Ectodermal cell (in vitro differentiated cells): ENCODE measurements around the gene LRRC27.
"Not testable (repeated sequence)": the region's sequence is repeated elsewhere in the genome, so short reads cannot be mapped to it uniquely, and the experiment has no call there.

Experiments used
- H3K27ac ChIP-seq: 2 replicates; pipeline ENCODE4 v1.7.0; 2013; ENCODE audit warnings: mild to moderate bottlenecking, low read depth, low read length; ENCODE audit not compliant: insufficient read depth, poor library complexity, severe bottlenecking
- H3K27me3 ChIP-seq: 2 replicates; pipeline ENCODE4 v1.7.0; 2013; ENCODE audit warnings: mild to moderate bottlenecking, low read length; ENCODE audit not compliant: insufficient read depth, control insufficient read depth, poor library complexity, severe bottlenecking
- H3K36me3 ChIP-seq: one replicate; pipeline ENCODE4 v1.7.0; 2013; ENCODE audit warnings: low read length; ENCODE audit not compliant: control insufficient read depth, insufficient read depth
- H3K4me1 ChIP-seq: one replicate; pipeline ENCODE4 v1.7.0; 2013; ENCODE audit warnings: low read length; ENCODE audit not compliant: control insufficient read depth, insufficient read depth
- H3K4me3 ChIP-seq: 2 replicates; pipeline ENCODE4 v1.7.0; 2013; ENCODE audit warnings: low read depth, low read length, control low read depth; ENCODE audit not compliant: insufficient read depth
- H3K9me3 ChIP-seq: 2 replicates; pipeline ENCODE4 v1.7.0; 2013; ENCODE audit warnings: mild to moderate bottlenecking, low read length, moderate library complexity; ENCODE audit not compliant: control insufficient read depth
- WGBS, 2 experiments: methylation state at CpG; one replicate each; pipeline ENCODE4 v1.1.7; 2013; ENCODE audit warnings: missing lambda C conversion rate in 2 of 2; 5-methylcytosine and 5-hydroxymethylcytosine counted together

Gene LRRC27

GRCh38 chr10:132293813-132294520 lies 38.0 kb upstream of the LRRC27 start:
- peaks cover 24% of the 10 kb centered on the region for H3K4me1 ChIP-seq
- no peaks in the 10 kb centered on the region for H3K9me3 ChIP-seq
- 71 to 76% methylated on average over 25 of the region's 25 CpGs for WGBS, 2 experiments
- no peak overlapping the region for H3K27ac ChIP-seq
- H3K27me3 ChIP-seq, result no peaks in the 10 kb centered on the region
- H3K4me3 ChIP-seq, result no peak overlapping the region
- H3K36me3 ChIP-seq, result no peaks in the 10 kb centered on the region

DNA sequence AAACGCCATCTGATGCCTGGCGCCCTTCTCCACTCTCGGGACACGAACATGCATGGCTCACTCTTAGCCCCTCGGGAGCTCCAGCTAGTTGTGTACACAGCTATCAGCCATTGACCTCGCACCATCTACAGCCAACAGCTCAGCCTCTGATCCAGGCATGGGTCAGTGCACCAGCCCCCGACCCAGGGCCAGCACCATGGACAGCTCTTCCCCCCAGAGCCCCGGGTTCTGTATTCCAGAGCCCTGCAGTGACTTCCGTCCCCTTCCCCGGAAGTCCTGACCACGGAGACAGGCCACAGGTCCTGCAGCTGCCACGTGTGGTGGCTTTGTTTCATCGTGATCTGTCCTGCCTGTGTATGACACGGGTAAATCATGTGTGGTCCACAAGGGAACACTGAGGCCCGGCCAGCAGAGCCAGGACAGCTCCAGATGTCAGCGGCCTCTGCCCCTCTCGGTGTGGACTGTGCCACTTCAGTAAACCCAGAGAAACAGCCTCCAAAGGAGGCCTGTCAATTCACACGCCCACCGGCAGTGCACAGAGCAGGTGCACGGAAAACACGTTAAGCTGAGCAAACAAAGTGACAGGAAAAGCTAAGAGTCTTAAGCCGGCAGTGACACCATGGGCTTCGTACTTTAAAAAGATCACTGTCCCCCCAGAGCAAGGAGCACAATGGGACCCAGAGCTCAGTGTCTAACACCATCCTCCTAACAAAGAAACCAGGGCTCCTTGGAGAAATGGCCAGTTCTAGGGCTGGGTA lies 37.3 kb upstream of the LRRC27 start:
- Histone ChIP-seq H3K27me3 (no peaks in the 10 kb centered on the region), H3K9me3 (no peaks in the 10 kb centered on the region), H3K27ac (no peak overlapping the region), H3K4me3 (no peak overlapping the region), H3K36me3 (no peaks in the 10 kb centered on the region), H3K4me1 (peaks cover 24% of the 10 kb centered on the region)
- 74 to 77% methylated on average over 23 of the region's 23 CpGs for WGBS, 2 experiments

GRCh38 chr10:132295481-132295880 lies 36.5 kb upstream of the LRRC27 start:
- not testable (repeated sequence) for H3K9me3 ChIP-seq, H3K27ac ChIP-seq, H3K36me3 ChIP-seq, H3K4me3 ChIP-seq, H3K27me3 ChIP-seq
- peaks cover 24% of the 10 kb centered on the region for H3K4me1 ChIP-seq
- WGBS, 2 experiments, result 90 to 91% methylated on average over 23 of the region's 23 CpGs

- H3K9me3 ChIP-seq, result no peaks in the 10 kb centered on the region
- H3K27ac ChIP-seq, result no peak overlapping the region
- H3K27me3 ChIP-seq, result no peaks in the 10 kb centered on the region
- peaks cover 24% of the 10 kb centered on the region for H3K4me1 ChIP-seq
- H3K4me3 ChIP-seq, result no peak overlapping the region
- 93% methylated on average over 28 of the region's 28 CpGs for WGBS, 2 experiments
- no peaks in the 10 kb centered on the region for H3K36me3 ChIP-seq
Observed at GRCh38 chr10:132296666-132297443, 35.1 kb upstream of the LRRC27 start.

DNA sequence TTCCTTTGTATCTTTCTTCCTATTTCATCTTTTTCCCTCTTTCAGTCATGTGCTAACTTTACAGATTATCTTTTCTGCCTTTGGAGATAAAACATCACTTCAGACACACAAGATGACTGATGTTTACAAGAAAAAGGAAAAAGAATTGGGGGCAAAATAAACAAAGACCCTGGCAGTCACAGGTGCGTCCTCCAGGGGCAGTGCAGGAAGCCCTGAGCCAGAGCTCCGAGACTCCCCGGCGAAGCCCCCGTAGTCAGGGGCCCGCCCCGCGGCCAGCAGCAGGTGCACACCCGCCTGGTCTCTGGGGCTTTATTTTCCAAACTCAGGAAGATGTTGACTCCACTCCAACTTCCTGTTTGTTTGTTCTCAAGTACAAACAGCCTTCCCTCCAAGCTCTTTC lies 34.5 kb upstream of the LRRC27 start:
- H3K27me3 ChIP-seq, result no peaks in the 10 kb centered on the region
- peaks cover 24% of the 10 kb centered on the region for H3K4me1 ChIP-seq
- no peaks in the 10 kb centered on the region for H3K36me3 ChIP-seq
- H3K4me3 ChIP-seq, result no peak overlapping the region
- H3K27ac ChIP-seq, result no peak overlapping the region
- 64 to 68% methylated on average over 9 of the region's 9 CpGs for WGBS, 2 experiments
- H3K9me3 ChIP-seq, result no peaks in the 10 kb centered on the region

DNA sequence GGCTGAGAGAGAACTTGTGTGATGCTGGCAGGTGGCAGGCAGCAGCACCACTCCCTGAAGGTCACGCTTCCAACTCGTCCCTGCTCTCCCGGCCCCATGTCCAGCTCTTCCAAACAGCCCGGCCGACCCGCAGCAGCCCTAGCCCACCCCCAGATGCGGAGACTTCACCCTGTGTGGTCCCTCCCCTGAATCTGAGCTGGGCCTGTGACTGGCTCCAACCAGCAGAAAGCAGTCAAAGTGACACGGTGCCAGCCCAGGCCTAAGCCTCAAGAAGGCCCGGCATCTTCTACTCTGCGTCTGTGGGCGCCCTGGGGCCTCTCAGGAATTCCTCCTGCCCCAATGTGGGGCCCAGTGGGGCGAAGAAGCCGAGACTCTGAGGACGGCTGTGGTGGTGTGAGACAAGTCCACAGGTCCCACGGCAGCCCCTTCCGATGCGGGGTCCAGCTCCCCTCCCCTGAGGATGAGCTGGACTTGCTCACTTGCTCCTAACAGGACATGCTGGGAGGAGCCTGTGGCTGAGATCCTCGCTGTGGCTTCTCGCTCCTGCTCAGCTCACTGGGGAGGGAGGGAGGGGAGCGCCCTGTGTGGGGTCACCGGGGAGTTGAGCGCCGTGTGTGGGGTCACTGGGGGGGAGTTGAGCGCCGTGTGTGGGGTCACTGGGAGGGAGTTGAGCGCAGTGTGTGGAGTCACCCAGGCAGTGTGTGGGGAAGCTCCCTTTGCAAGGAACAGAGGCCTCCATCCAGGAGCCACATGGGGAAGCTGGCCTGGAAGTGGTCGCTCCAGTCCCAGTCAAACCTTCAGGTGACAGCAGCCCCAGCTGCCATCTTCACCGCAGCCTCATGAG lies 33.7 kb upstream of the LRRC27 start:
- H3K27me3 ChIP-seq, result no peaks in the 10 kb centered on the region
- WGBS, 2 experiments, result 72 to 75% methylated on average over 28 of the region's 28 CpGs

GRCh38 chr10:132299371-132300336 lies 32.3 kb upstream of the LRRC27 start:
- WGBS, 2 experiments, result 93 to 94% methylated on average over 34 of the region's 34 CpGs
- Histone ChIP-seq H3K4me3 (no peak overlapping the region), H3K4me1 (peaks cover 12% of the 10 kb centered on the region), H3K27ac (no peak overlapping the region), H3K27me3 (peaks cover 6% of the 10 kb centered on the region), H3K36me3 (no peaks in the 10 kb centered on the region), H3K9me3 (no peaks in the 10 kb centered on the region)

More for the DNA sequence above, 33.7 kb upstream of the LRRC27 start:
- H3K4me1 ChIP-seq, result peaks cover 20% of the 10 kb centered on the region
- H3K36me3 ChIP-seq, result no peaks in the 10 kb centered on the region
- H3K27ac ChIP-seq, result no peak overlapping the region
- H3K4me3 ChIP-seq, result no peak overlapping the region
- no peaks in the 10 kb centered on the region for H3K9me3 ChIP-seq

GRCh38 chr10:132300582-132300981 lies 31.4 kb upstream of the LRRC27 start:
- Histone ChIP-seq H3K4me3 (no peak overlapping the region), H3K27me3 (peaks cover 15% of the 10 kb centered on the region), H3K36me3 (no peaks in the 10 kb centered on the region), H3K9me3 (no peaks in the 10 kb centered on the region), H3K27ac (no peak overlapping the region), H3K4me1 (peaks cover 12% of the 10 kb centered on the region)
- 77 to 78% methylated on average over 10 of the region's 10 CpGs for WGBS, 2 experiments
